NB4 (cell line): ENCODE measurements around the gene TEF.

Source experiments
- POLR2A ChIP-seq: IDR thresholded peaks from 2 replicates; pipeline ENCODE4 v1.6.1; 2011; ENCODE audit warnings: mild to moderate bottlenecking; ENCODE audit not compliant: insufficient read length; ENCODE audit errors: extremely low read depth
- TF ChIP-seq, protein P1 (sequence below): IDR thresholded peaks from one replicate; pipeline ENCODE4 v1.5.1; 2012; ENCODE audit warnings: low read depth, low read length
- TF ChIP-seq, protein P2 (sequence below): IDR thresholded peaks from 2 replicates; pipeline ENCODE4 v1.6.1; 2011; ENCODE audit warnings: low read depth, low read length

DNA sequence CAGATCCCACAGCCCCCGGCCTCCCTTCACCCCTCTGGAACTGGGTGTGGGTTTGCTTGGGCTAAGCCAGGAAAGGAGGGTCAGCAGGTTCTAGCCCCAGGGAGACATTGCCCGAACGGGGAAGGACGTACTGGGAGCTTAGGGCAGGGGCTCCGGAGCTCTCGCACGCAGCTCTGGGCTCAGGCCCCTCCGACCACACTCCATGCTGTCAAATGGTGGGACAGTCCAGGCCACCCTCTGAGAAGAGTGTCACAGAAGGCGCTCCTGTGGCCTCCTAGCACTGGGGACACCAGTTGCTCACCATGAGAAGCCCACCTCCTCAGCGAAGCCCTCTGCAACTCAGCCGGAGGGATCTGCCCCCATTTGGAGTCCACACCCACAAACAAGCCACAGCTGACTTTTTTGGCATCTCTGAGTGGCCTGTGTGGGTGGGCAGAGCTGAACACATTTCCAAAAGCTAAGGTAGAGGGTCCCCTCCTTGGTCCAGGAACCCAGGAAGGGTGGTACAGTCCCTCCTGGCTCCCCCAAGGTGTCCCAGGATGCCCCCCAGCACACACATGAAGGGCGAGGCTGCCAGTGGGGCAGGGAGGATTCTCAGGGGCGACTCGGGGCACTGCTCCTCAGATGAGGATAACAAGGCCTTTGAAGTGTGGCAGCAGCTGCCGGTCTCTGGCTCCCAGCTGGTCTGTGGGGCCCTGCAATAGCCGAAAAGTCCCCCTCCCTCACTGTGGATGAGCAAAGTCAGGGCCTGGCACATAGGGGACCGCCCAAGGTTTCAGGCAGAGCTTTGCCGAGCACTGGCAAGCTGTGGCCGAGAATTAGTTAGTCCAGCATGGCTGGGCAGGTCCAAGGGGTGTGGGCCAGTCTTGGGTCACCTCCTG is 13.0 kb upstream of the TEF start:
- no peak for TF ChIP-seq POLR2A
- TF ChIP-seq, protein P1, sequence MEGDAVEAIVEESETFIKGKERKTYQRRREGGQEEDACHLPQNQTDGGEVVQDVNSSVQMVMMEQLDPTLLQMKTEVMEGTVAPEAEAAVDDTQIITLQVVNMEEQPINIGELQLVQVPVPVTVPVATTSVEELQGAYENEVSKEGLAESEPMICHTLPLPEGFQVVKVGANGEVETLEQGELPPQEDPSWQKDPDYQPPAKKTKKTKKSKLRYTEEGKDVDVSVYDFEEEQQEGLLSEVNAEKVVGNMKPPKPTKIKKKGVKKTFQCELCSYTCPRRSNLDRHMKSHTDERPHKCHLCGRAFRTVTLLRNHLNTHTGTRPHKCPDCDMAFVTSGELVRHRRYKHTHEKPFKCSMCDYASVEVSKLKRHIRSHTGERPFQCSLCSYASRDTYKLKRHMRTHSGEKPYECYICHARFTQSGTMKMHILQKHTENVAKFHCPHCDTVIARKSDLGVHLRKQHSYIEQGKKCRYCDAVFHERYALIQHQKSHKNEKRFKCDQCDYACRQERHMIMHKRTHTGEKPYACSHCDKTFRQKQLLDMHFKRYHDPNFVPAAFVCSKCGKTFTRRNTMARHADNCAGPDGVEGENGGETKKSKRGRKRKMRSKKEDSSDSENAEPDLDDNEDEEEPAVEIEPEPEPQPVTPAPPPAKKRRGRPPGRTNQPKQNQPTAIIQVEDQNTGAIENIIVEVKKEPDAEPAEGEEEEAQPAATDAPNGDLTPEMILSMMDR, result no peak
- TF ChIP-seq, protein P2, sequence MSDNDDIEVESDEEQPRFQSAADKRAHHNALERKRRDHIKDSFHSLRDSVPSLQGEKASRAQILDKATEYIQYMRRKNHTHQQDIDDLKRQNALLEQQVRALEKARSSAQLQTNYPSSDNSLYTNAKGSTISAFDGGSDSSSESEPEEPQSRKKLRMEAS, result no peak
